Smooth muscle cell of the brain vasculature (primary cell): ENCODE measurements around the gene TBK1.
"Not testable (repeated sequence)": the region's sequence is repeated elsewhere in the genome, so short reads cannot be mapped to it uniquely, and the experiment has no call there.

Source experiments
- DNase-seq: peaks from one replicate; pipeline ENCODE4 v3.0.0-alpha.2; 2012; ENCODE audit warnings: low read depth, low spot score

Gene TBK1

GRCh38 chr12:64497484-64497883, 45.6 kb downstream of the TBK1 start:
- no peak for DNase-seq

- no peak for DNase-seq
Observed at GRCh38 chr12:64497903-64498302, 46.0 kb downstream of the TBK1 start.

GRCh38 chr12:64500394-64500793, 48.5 kb downstream of the TBK1 start:
- DNase-seq = no peak

GRCh38 chr12:64501486-64501885, 49.6 kb downstream of the TBK1 start:
- no peak for DNase-seq

GRCh38 chr12:64506955-64507354, 55.0 kb downstream of the TBK1 start:
- DNase-seq = no peak

GRCh38 chr12:64510667-64511066, 58.7 kb downstream of the TBK1 start:
- DNase-seq = no peak

GRCh38 chr12:64518396-64518795, 66.5 kb downstream of the TBK1 start:
- no peak for DNase-seq

- no peak for DNase-seq
Observed at GRCh38 chr12:64521833-64522232, 69.9 kb downstream of the TBK1 start.

- DNase-seq = peak; percentile 57
Observed at GRCh38 chr12:64522316-64522715, 70.4 kb downstream of the TBK1 start.

- no peak for DNase-seq
Observed at GRCh38 chr12:64522807-64523206, 70.9 kb downstream of the TBK1 start.

- not testable (repeated sequence) for DNase-seq
Observed at GRCh38 chr12:64523565-64524444, 71.9 kb downstream of the TBK1 start.

- DNase-seq = no peak
Observed at GRCh38 chr12:64525461-64526160, 73.7 kb downstream of the TBK1 start.

GRCh38 chr12:64526859-64527258, 74.9 kb downstream of the TBK1 start:
- peak; percentile 43 for DNase-seq

- DNase-seq = no peak
Observed at GRCh38 chr12:64528616-64529015, 76.7 kb downstream of the TBK1 start.

GRCh38 chr12:64530566-64530965, 78.6 kb downstream of the TBK1 start:
- no peak for DNase-seq

- DNase-seq = no peak
Observed at GRCh38 chr12:64531665-64532334, 79.9 kb downstream of the TBK1 start.

GRCh38 chr12:64532734-64533351, 80.9 kb downstream of the TBK1 start:
- DNase-seq = no peak

- no peak for DNase-seq
Observed at GRCh38 chr12:64534672-64535199, 82.8 kb downstream of the TBK1 start.

GRCh38 chr12:64538121-64538520, 86.2 kb downstream of the TBK1 start:
- no peak for DNase-seq

- DNase-seq = not testable (repeated sequence)
Observed at GRCh38 chr12:64542409-64543047, 90.6 kb downstream of the TBK1 start.
